Brain pericyte (primary cell): Measurements from ENCODE around the gene ENOX1.
"Not testable (repeated sequence)": the region's sequence is repeated elsewhere in the genome, so short reads cannot be mapped to it uniquely, and the experiment has no call there.

Experiments
- DNase-seq: peaks from one replicate; pipeline ENCODE4 v3.0.0-alpha.2; 2012; ENCODE audit warnings: low read depth, low spot score

Gene ENOX1

GRCh38 chr13:43357564-43357963 lies 429.2 kb downstream of the ENOX1 start:
- DNase-seq: no peak

GRCh38 chr13:43356567-43356966 lies 430.2 kb downstream of the ENOX1 start:
- no peak for DNase-seq

GRCh38 chr13:43355774-43356173 lies 431.0 kb downstream of the ENOX1 start:
- no peak for DNase-seq

GRCh38 chr13:43354153-43354945 lies 432.4 kb downstream of the ENOX1 start:
- DNase-seq: no peak

- no peak for DNase-seq
These were observed 433.1 kb downstream of the ENOX1 start for GRCh38 chr13:43353631-43354030.

- DNase-seq: not testable (repeated sequence)
These were observed 435.2 kb downstream of the ENOX1 start for GRCh38 chr13:43351612-43352011.

GRCh38 chr13:43348397-43348796 lies 438.4 kb downstream of the ENOX1 start:
- no peak for DNase-seq

- no peak for DNase-seq
These were observed 438.9 kb downstream of the ENOX1 start for GRCh38 chr13:43347877-43348276.

GRCh38 chr13:43346427-43346826 lies 440.3 kb downstream of the ENOX1 start:
- DNase-seq: no peak

GRCh38 chr13:43343645-43344044 lies 443.1 kb downstream of the ENOX1 start:
- DNase-seq: no peak

GRCh38 chr13:43339805-43340550 lies 446.8 kb downstream of the ENOX1 start:
- DNase-seq: no peak

- no peak for DNase-seq
These were observed 447.5 kb downstream of the ENOX1 start for GRCh38 chr13:43339145-43339804.

- DNase-seq: no peak
These were observed 451.0 kb downstream of the ENOX1 start for GRCh38 chr13:43335764-43336163.

- no peak for DNase-seq
These were observed 453.6 kb downstream of the ENOX1 start for GRCh38 chr13:43333176-43333575.

GRCh38 chr13:43331672-43332071 lies 455.1 kb downstream of the ENOX1 start:
- DNase-seq: no peak

- DNase-seq: no peak
These were observed 457.1 kb downstream of the ENOX1 start for GRCh38 chr13:43329702-43330101.

GRCh38 chr13:43328907-43329306 lies 457.9 kb downstream of the ENOX1 start:
- no peak for DNase-seq

- DNase-seq: no peak
These were observed 460.7 kb downstream of the ENOX1 start for GRCh38 chr13:43326100-43326499.

GRCh38 chr13:43325636-43326035 lies 461.1 kb downstream of the ENOX1 start:
- no peak for DNase-seq

- no peak for DNase-seq
These were observed 462.6 kb downstream of the ENOX1 start for GRCh38 chr13:43324129-43324528.

- no peak for DNase-seq
These were observed 466.9 kb downstream of the ENOX1 start for GRCh38 chr13:43319617-43320444.

- no peak for DNase-seq
These were observed 469.8 kb downstream of the ENOX1 start for GRCh38 chr13:43316946-43317353.
